ENCODE measurements around the gene C4orf50. TPM values are rescaled to one million over a fixed set of nuclear protein-coding genes. Genes with fewer than 3 reads are reported as not detected.

C4orf50 gene
- total and polyA plus RNA-seq, 2 experiments from 2014 or later, result not detected

DNA sequence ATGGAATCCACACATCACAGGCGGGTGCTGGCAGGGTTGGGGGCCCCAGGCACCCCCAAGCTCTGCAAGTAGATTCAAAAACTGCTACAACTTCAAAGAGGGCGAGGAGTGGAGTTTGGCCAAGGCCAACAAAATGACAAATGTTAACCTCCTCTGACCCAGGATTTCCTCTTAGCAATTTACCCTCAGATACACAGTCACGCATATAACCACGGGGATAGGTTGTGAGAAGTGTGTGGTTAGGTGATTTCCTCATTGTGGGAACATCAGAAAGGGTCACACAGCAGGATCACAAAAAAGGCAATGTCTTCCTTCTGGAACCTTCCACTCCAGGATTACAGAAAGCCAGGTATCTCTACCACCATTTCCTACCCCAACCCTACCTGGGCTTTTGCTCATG lies 62.4 kb downstream of the C4orf50 start:
- Histone ChIP-seq H3K27ac (no peak overlapping the region), H4K20me1 (ENCODE audit: insufficient read depth) (no peaks in the 10 kb centered on the region), H3K4me3 (no peak overlapping the region), H3K36me3 (ENCODE audit: low read depth) (no peaks in the 10 kb centered on the region), H2AFZ (no peak overlapping the region), H3F3A (ENCODE audit: insufficient read depth) (no peaks in the 10 kb centered on the region), H3K27me3 (replicated peaks; ENCODE audit: insufficient read depth) (peaks cover 17% of the 10 kb centered on the region; the same call in 1 of the 2 replicates), H3K4me2 (ENCODE audit: unreplicated experiment) (no peak overlapping the region), H3K9me2 (ENCODE audit: insufficient read depth) (no peaks in the 10 kb centered on the region), H3K79me2 (ENCODE audit: insufficient read depth) (no peaks in the 10 kb centered on the region), H3K4me1 (ENCODE audit: insufficient read depth) (no peaks in the 10 kb centered on the region), H3K9me3 (ENCODE audit: low read depth) (no peaks in the 10 kb centered on the region), H3K9ac (no peak overlapping the region)
- WGBS, 2 experiments (ENCODE audit: low coverage in 1 of 2, low lambda C conversion rate in 2 of 2, missing lambda C conversion rate in 2 of 2), result 62 to 70% methylated on average over 4 of the region's 4 CpGs
- TF ChIP-seq EZH2 (IDR thresholded peaks at IDR 0.05; ENCODE audit: insufficient read depth, poor library complexity, severe bottlenecking) (no peak), EZH2phosphoT487 (IDR thresholded peaks at IDR 0.05; ENCODE audit: insufficient read depth, low read depth) (no peak)
- no peak for DNase-seq
- in situ Hi-C loops (cut with MboI), result no loop called here

DNA sequence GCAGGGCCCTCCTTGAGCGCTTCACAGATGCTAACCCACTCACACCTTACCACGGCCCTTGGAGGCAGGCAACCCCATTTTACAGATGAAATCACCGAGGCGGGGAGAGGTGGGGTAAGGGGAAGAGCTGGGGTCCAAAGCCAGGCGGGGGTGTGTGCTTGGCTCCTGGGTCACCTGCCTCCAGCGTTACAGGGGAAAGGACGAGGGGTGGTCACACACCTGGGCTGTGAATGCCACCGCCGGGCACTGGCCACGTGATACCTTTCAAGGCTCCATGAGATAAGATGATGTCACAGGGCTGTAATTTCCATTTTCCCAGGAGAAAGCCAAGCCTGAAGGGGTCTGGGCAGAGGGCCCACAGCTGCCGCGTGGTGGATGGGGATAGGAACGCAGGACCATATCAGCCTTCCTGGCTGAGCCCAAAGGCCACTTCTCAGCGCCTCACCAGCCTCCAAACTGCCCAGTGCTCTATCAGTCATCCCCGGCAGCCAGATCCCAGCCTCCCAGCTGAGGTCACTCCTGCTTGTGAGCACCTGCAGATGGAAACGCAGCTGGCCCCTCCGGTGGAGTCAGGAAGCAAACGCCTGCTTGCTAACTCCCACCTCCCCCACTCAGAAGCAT lies 62.9 kb downstream of the C4orf50 start:
- Histone ChIP-seq H4K20me1 (ENCODE audit: insufficient read depth) (no peaks in the 10 kb centered on the region), H3K27ac (no peak overlapping the region), H3K4me2 (ENCODE audit: unreplicated experiment) (no peak overlapping the region), H3K4me3 (no peak overlapping the region), H3K4me1 (ENCODE audit: insufficient read depth) (no peaks in the 10 kb centered on the region), H3K9me2 (ENCODE audit: insufficient read depth) (no peaks in the 10 kb centered on the region), H3K36me3 (ENCODE audit: low read depth) (no peaks in the 10 kb centered on the region), H3K79me2 (ENCODE audit: insufficient read depth) (no peaks in the 10 kb centered on the region), H3F3A (ENCODE audit: insufficient read depth) (no peaks in the 10 kb centered on the region), H3K27me3 (replicated peaks; ENCODE audit: insufficient read depth) (peaks cover 17% of the 10 kb centered on the region), H2AFZ (no peak overlapping the region), H3K9ac (no peak overlapping the region), H3K9me3 (ENCODE audit: low read depth) (no peaks in the 10 kb centered on the region)
- TF ChIP-seq EZH2phosphoT487 (IDR thresholded peaks at IDR 0.05; ENCODE audit: insufficient read depth, low read depth) (no peak), EZH2 (IDR thresholded peaks at IDR 0.05; ENCODE audit: insufficient read depth, poor library complexity, severe bottlenecking) (no peak)
- in situ Hi-C loops (cut with MboI), result no loop called here
- whole genome bisulfite sequencing, 2 experiments (ENCODE audit: low coverage in 1 of 2, low lambda C conversion rate in 2 of 2, missing lambda C conversion rate in 2 of 2), result 49% methylated on average over 18 of the region's 18 CpGs
- DNase-seq, result no peak

DNA sequence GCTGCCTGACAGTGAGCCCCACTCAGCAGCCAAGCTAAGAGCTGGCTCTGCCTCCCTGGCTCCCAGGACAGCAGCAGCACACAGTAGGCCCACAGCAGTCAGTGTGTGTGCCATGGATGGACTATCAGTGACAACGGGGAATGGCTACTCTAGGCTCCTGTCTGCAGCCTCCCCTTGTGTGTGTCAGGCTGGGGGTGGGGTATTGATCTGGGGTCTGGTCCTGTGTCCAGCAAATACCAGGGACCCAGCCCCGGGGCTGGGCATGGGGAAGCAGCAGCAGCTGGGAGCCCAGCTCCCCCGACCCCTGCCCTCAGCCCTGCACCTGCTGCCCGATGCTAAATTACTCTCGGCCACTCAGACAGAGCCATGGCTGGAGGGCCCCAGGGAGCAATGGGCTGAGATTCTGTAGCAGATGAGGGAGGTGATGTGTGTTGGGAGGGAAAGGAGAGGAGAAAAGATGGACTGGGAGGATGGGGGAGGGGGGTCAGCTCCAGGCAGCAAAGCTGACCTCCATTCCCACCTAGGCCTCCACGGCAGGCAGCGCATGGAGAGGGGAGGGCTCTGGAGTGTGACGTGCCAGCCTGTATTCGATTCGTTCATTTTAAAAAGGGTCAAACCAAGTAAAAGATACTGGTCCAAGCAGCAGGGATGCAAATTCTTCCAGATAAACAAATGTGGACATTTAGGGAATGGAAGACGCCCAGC lies 64.0 kb downstream of the C4orf50 start:
- H3K79me2 ChIP-seq (ENCODE audit: insufficient read depth), result no peaks in the 10 kb centered on the region
- H2AFZ ChIP-seq, result no peak overlapping the region
- no peaks in the 10 kb centered on the region for H4K20me1 ChIP-seq (ENCODE audit: insufficient read depth)
- WGBS, 2 experiments (ENCODE audit: low coverage in 1 of 2, low lambda C conversion rate in 2 of 2, missing lambda C conversion rate in 2 of 2), result 47 to 55% methylated on average over 11 of the region's 11 CpGs
- H3K4me3 ChIP-seq, result no peak overlapping the region
- no peak overlapping the region for H3K4me2 ChIP-seq (ENCODE audit: unreplicated experiment)
- H3K9me3 ChIP-seq (ENCODE audit: low read depth), result no peaks in the 10 kb centered on the region
- H3K27me3 ChIP-seq (replicated peaks; ENCODE audit: insufficient read depth), result peaks cover 12% of the 10 kb centered on the region
- TF ChIP-seq EZH2phosphoT487 (IDR thresholded peaks at IDR 0.05; ENCODE audit: insufficient read depth, low read depth) (no peak), EZH2 (IDR thresholded peaks at IDR 0.05; ENCODE audit: insufficient read depth, poor library complexity, severe bottlenecking) (no peak)
- DNase-seq, result no peak
- no peaks in the 10 kb centered on the region for H3K36me3 ChIP-seq (ENCODE audit: low read depth)
- no peak overlapping the region for H3K9ac ChIP-seq
- in situ Hi-C loops (cut with MboI), result no loop called here
- no peaks in the 10 kb centered on the region for H3K9me2 ChIP-seq (ENCODE audit: insufficient read depth)
- no peak overlapping the region for H3K27ac ChIP-seq
- no peaks in the 10 kb centered on the region for H3F3A ChIP-seq (ENCODE audit: insufficient read depth)
- no peaks in the 10 kb centered on the region for H3K4me1 ChIP-seq (ENCODE audit: insufficient read depth)

DNA sequence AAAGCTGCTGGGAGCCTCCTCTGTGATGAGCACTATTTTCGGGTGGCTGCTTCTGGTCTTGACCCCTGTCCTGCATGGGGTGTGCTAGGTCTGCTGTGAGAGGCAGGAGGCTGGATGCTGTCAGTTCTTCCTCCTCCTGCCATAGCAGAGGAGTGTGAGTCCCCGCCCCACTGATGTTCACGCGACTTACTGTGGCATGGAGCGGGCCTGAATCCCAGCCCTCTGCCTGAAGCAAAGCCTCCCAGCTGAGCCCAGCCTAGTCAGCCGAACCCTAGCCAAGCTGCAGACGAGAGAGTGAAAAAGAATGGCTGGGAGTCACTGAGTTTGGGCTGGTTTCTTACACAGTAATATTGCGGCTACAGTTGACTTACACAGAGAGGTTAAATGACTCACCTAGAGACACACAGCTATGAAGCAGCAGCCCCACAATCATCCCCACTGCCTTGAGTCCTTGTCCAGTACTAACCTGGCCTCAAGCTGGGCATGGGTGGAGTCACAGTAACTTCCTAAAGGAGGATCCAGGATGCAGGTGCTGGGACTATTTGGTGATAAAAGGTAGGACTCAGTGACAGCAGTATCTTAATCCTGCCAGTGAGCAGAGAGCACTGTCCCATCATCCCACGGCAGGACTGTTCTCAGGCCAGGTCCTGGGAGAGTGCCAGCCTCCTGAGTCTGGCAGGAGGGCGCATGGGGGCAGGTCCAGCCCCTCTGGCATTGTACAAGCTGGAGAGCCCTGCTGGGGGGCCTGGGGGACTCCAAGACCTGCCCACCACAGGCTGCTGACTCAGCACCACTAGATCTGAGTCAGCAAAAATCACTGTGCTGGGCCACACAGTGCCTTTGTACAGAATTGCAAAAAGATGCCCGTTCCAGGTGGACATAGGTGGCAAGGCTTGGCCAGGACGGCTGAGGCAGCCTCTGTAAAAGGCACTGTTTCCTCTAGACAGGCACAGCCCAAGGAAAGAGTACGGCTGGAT lies 65.0 kb downstream of the C4orf50 start:
- Histone ChIP-seq H3K9me3 (ENCODE audit: low read depth) (no peaks in the 10 kb centered on the region), H3F3A (ENCODE audit: insufficient read depth) (no peaks in the 10 kb centered on the region), H3K4me3 (no peak overlapping the region), H3K4me1 (ENCODE audit: insufficient read depth) (no peaks in the 10 kb centered on the region), H3K27ac (no peak overlapping the region), H4K20me1 (ENCODE audit: insufficient read depth) (no peaks in the 10 kb centered on the region), H2AFZ (no peak overlapping the region), H3K79me2 (ENCODE audit: insufficient read depth) (no peaks in the 10 kb centered on the region), H3K9ac (no peak overlapping the region), H3K9me2 (ENCODE audit: insufficient read depth) (no peaks in the 10 kb centered on the region), H3K4me2 (ENCODE audit: unreplicated experiment) (no peak overlapping the region), H3K27me3 (replicated peaks; ENCODE audit: insufficient read depth) (peaks cover 6% of the 10 kb centered on the region; the same call in 1 of the 2 replicates), H3K36me3 (ENCODE audit: low read depth) (no peaks in the 10 kb centered on the region)
- in situ Hi-C loops (cut with MboI), result no loop called here
- whole genome bisulfite sequencing, 2 experiments (ENCODE audit: low coverage in 1 of 2, low lambda C conversion rate in 2 of 2, missing lambda C conversion rate in 2 of 2), result 40 to 44% methylated on average over 13 of the region's 13 CpGs
- TF ChIP-seq EZH2 (IDR thresholded peaks at IDR 0.05; ENCODE audit: insufficient read depth, poor library complexity, severe bottlenecking), result no peak
- no peak for TF ChIP-seq EZH2phosphoT487 (IDR thresholded peaks at IDR 0.05; ENCODE audit: insufficient read depth, low read depth)
- no peak for DNase-seq

Measured in GM23248 (cell line).